Hepatic stellate cell (primary cell): ENCODE data around the gene MCIDAS.

Experiments used
- DNase-seq: peaks from one replicate; pipeline ENCODE4 v3.0.0; 2011; ENCODE audit warnings: low spot score

The MCIDAS gene

GRCh38 chr5:55226934-55227663 lies at the start of gene MCIDAS:
Gene MCIDAS, minus strand, starts transcription at chr5:55227315. Its CDS starts 177 bp downstream, at chr5:55227138.
- DNase-seq: no peak

GRCh38 chr5:55276771-55277170 lies 49.7 kb upstream of the MCIDAS start:
- peak; percentile 1 for DNase-seq

GRCh38 chr5:55258339-55258738 lies 31.2 kb upstream of the MCIDAS start:
- DNase-seq: no peak

- DNase-seq: no peak
Measured at GRCh38 chr5:55254802-55255201, 27.7 kb upstream of the MCIDAS start.

- DNase-seq: no peak
Measured at GRCh38 chr5:55250064-55250463, 22.9 kb upstream of the MCIDAS start.

- no peak for DNase-seq
Measured at GRCh38 chr5:55241746-55242145, 14.6 kb upstream of the MCIDAS start.

GRCh38 chr5:55236800-55237199 lies 9.7 kb upstream of the MCIDAS start:
- DNase-seq: no peak

- DNase-seq: no peak
Measured at GRCh38 chr5:55234121-55234700, 7.1 kb upstream of the MCIDAS start.

GRCh38 chr5:55232985-55233928 lies 6.1 kb upstream of the MCIDAS start, which contains the start of gene CCNO:
Gene CCNO, minus strand, starts transcription at chr5:55233608. Its CDS starts 85 bp downstream, at chr5:55233523.
- DNase-seq: peak; percentile 78

GRCh38 chr5:55232271-55232984 lies 5.3 kb upstream of the MCIDAS start:
- DNase-seq: no peak

GRCh38 chr5:55231919-55232270 lies 4.8 kb upstream of the MCIDAS start:
- DNase-seq: no peak

- DNase-seq: no peak
Measured at GRCh38 chr5:55231029-55231918, 4.2 kb upstream of the MCIDAS start.

- DNase-seq: no peak
Measured at GRCh38 chr5:55230086-55230629, 3.0 kb upstream of the MCIDAS start.

GRCh38 chr5:55227664-55228430 lies 732 bp upstream of the MCIDAS start:
- no peak for DNase-seq

GRCh38 chr5:55226027-55226933 lies 835 bp downstream of the MCIDAS start:
- DNase-seq: no peak

- no peak for DNase-seq
Measured at GRCh38 chr5:55225346-55225745, 1.8 kb downstream of the MCIDAS start.

- DNase-seq: no peak
Measured at GRCh38 chr5:55223812-55224240, 3.3 kb downstream of the MCIDAS start.

- DNase-seq: no peak
Measured at GRCh38 chr5:55222985-55223811, 3.9 kb downstream of the MCIDAS start.
